Gastroesophageal sphincter (tissue), 4 donors: ENCODE results near the gene DENND1B. TPM values are rescaled to one million over a fixed set of nuclear protein-coding genes. Genes with fewer than 3 reads are reported as not detected.

Experiments used
- ATAC-seq: fragments of 150-250 bp; one replicate; pipeline ENCODE4 v1.9.1; 2016; ENCODE audit warnings: mild to moderate bottlenecking, moderate library complexity
- H3K27ac ChIP-seq, 4 donors: fragments of 200-600 bp; sonication (generic) in 3 of 4; 1 replicate in 3 of 4; 2 replicates in 1 of 4; pipeline ENCODE4 v1.5.1; 2016 to 2019
- H3K27me3 ChIP-seq: fragments of 200-600 bp; sonication (generic); one replicate; pipeline ENCODE4 v1.5.1; 2019
- H3K36me3 ChIP-seq, 2 donors: fragments of 200-600 bp; sonication (generic); one replicate each; pipeline ENCODE4 v1.5.1; 2019; ENCODE audit warnings: control low read depth in 1 of 2
- H3K4me1 ChIP-seq, 3 donors: fragments of 200-600 bp; sonication (generic); 1 replicate in 2 of 3; 2 replicates in 1 of 3; pipeline ENCODE4 v1.5.1; 2016 to 2019; ENCODE audit warnings: control low read depth in 2 of 3
- H3K4me3 ChIP-seq, 2 donors: fragments of 200-600 bp; sonication (generic); one replicate each; pipeline ENCODE4 v1.5.1; 2019; ENCODE audit warnings: mild to moderate bottlenecking in 1 of 2, moderate library complexity in 1 of 2
- H3K9me3 ChIP-seq, 3 donors: fragments of 200-600 bp; sonication (generic); one replicate each; pipeline ENCODE4 v1.5.1; 2017 to 2019; ENCODE audit warnings: control low read depth in 2 of 3
- CTCF ChIP-seq, 4 experiments: fragments of 200-600 bp in 2 of 4; fragments of 450-650 bp in 2 of 4; sonication (generic) in 1 of 4; IDR thresholded peaks; one replicate each; pipeline ENCODE4 v1.5.1; 2017 to 2019; ENCODE audit warnings: antibody characterized with exemption in 4 of 4, mild to moderate bottlenecking in 2 of 4, moderate library complexity in 2 of 4
- EP300 ChIP-seq: sonication (generic); formaldehyde crosslinking; IDR thresholded peaks from one replicate; pipeline ENCODE4 v1.6.1; 2017; ENCODE audit warnings: antibody characterized with exemption, mild to moderate bottlenecking
- POLR2A ChIP-seq, 2 donors: fragments of 450-650 bp; IDR thresholded peaks; one replicate each; pipeline ENCODE4 v1.6.1; 2017; ENCODE audit warnings: antibody characterized with exemption in 2 of 2, mild to moderate bottlenecking in 2 of 2, moderate library complexity in 1 of 2
- POLR2AphosphoS5 ChIP-seq: sonication (generic); formaldehyde crosslinking; IDR thresholded peaks from one replicate; pipeline ENCODE4 v1.6.1; 2017; ENCODE audit warnings: antibody characterized with exemption
- WGBS, 2 donors: methylation state at CpG; one replicate each; pipeline ENCODE4 v1.1.5; 2018; ENCODE audit warnings: low coverage in 1 of 2; 5-methylcytosine and 5-hydroxymethylcytosine counted together
- total RNA-seq, 4 donors: library from RNA; depleted of rRNA; stranded (reverse); fragments of >200 nt; gene quantifications; one replicate each; pipeline ENCODE4 v1.1.0, GENCODE V29; 2016

Gene DENND1B
- total RNA-seq, 4 donors from 2014 or later: 8.3 to 11.5 (median 8.8) TPM

- Histone ChIP-seq H3K4me3 (no peak overlapping the region), H3K27me3 (no peaks in the 10 kb centered on the region), H3K9me3 (peaks cover 0 to 3% (median 0%) of the 10 kb centered on the region in 3 donors), H3K36me3 (no peaks in the 10 kb centered on the region), H3K4me1 (no peaks in the 10 kb centered on the region), H3K27ac (no peak overlapping the region)
- 84 to 94% methylated on average over 3 of the region's 3 CpGs for WGBS, 2 donors
- TF ChIP-seq CTCF (IDR thresholded peaks at IDR 0.05) (no peak), POLR2A (IDR thresholded peaks at IDR 0.05) (no peak), POLR2AphosphoS5 (no peak), EP300 (no peak)
- no peak for ATAC-seq
Observed at GRCh38 chr1:197683280-197683679, 92.0 kb downstream of the DENND1B start.

GRCh38 chr1:197680311-197680710 is 95.0 kb downstream of the DENND1B start:
- ATAC-seq: no peak
- H3K27ac ChIP-seq: no peak overlapping the region
- H3K4me3 ChIP-seq: no peak overlapping the region
- H3K9me3 ChIP-seq: no peaks in the 10 kb centered on the region
- no peaks in the 10 kb centered on the region for H3K27me3 ChIP-seq
- WGBS, 2 donors: 75 to 100% methylated on average over 1 of the region's 1 CpG
- H3K4me1 ChIP-seq: no peaks in the 10 kb centered on the region
- TF ChIP-seq CTCF (IDR thresholded peaks at IDR 0.05) (no peak), POLR2A (IDR thresholded peaks at IDR 0.05) (no peak), EP300 (no peak), POLR2AphosphoS5 (no peak)
- no peaks in the 10 kb centered on the region for H3K36me3 ChIP-seq

- WGBS, 2 donors: 78 to 92% methylated on average over 4 of the region's 4 CpGs
- ATAC-seq: no peak
- no peak for TF ChIP-seq POLR2A (IDR thresholded peaks at IDR 0.05)
- TF ChIP-seq EP300: no peak
- TF ChIP-seq CTCF (IDR thresholded peaks at IDR 0.05): no peak
- TF ChIP-seq POLR2AphosphoS5: no peak
Observed at GRCh38 chr1:197677752-197678295, 97.5 kb downstream of the DENND1B start.

GRCh38 chr1:197677313-197677712 is 98.0 kb downstream of the DENND1B start:
- no peak for TF ChIP-seq POLR2A (IDR thresholded peaks at IDR 0.05)
- no peak for TF ChIP-seq POLR2AphosphoS5
- no peak for TF ChIP-seq EP300
- TF ChIP-seq CTCF (IDR thresholded peaks at IDR 0.05): no peak
- WGBS, 2 donors: 86 to 90% methylated on average over 3 of the region's 3 CpGs
- Histone ChIP-seq H3K9me3 (no peaks in the 10 kb centered on the region), H3K27me3 (no peaks in the 10 kb centered on the region), H3K4me3 (no peak overlapping the region), H3K27ac (no peak overlapping the region), H3K4me1 (peaks cover 0 to 7% (median 0%) of the 10 kb centered on the region in 3 donors), H3K36me3 (no peaks in the 10 kb centered on the region)
- ATAC-seq: no peak

More at GRCh38 chr1:197677752-197678295, 97.5 kb downstream of the DENND1B start:
- Histone ChIP-seq H3K4me1 (peaks cover 0 to 7% (median 0%) of the 10 kb centered on the region in 3 donors), H3K4me3 (no peak overlapping the region), H3K36me3 (no peaks in the 10 kb centered on the region), H3K27me3 (no peaks in the 10 kb centered on the region), H3K27ac (no peak overlapping the region), H3K9me3 (no peaks in the 10 kb centered on the region)

- ATAC-seq: peak; percentile 46
- no peaks in the 10 kb centered on the region for H3K27me3 ChIP-seq
- no peak overlapping the region for H3K27ac ChIP-seq
- H3K4me3 ChIP-seq: peak overlapping the region; percentile 19 to 23
- H3K36me3 ChIP-seq: no peaks in the 10 kb centered on the region
- no peaks in the 10 kb centered on the region for H3K9me3 ChIP-seq
- WGBS, 2 donors: 36 to 37% methylated on average over 5 of the region's 5 CpGs
- H3K4me1 ChIP-seq: peaks cover 0 to 7% (median 0%) of the 10 kb centered on the region in 3 donors
- TF ChIP-seq CTCF (IDR thresholded peaks at IDR 0.05) (no peak), EP300 (no peak), POLR2AphosphoS5 (no peak), POLR2A (IDR thresholded peaks at IDR 0.05) (no peak)
Observed at GRCh38 chr1:197675583-197676208, 99.6 kb downstream of the DENND1B start.
